Gastroesophageal sphincter (tissue), 3 donors: ENCODE results near the gene CSRP2.

ENCODE experiments used
- POLR2A ChIP-seq, 2 donors: fragments of 450-650 bp; IDR thresholded peaks; one replicate each; pipeline ENCODE4 v1.6.1; 2017; ENCODE audit warnings: antibody characterized with exemption in 2 of 2, mild to moderate bottlenecking in 2 of 2, moderate library complexity in 1 of 2
- TF ChIP-seq, protein P1 (sequence below), 4 experiments: fragments of 200-600 bp in 2 of 4; fragments of 450-650 bp in 2 of 4; sonication (generic) in 1 of 4; IDR thresholded peaks; one replicate each; pipeline ENCODE4 v1.5.1; 2017 to 2019; ENCODE audit warnings: antibody characterized with exemption in 4 of 4, mild to moderate bottlenecking in 2 of 4, moderate library complexity in 2 of 4

DNA sequence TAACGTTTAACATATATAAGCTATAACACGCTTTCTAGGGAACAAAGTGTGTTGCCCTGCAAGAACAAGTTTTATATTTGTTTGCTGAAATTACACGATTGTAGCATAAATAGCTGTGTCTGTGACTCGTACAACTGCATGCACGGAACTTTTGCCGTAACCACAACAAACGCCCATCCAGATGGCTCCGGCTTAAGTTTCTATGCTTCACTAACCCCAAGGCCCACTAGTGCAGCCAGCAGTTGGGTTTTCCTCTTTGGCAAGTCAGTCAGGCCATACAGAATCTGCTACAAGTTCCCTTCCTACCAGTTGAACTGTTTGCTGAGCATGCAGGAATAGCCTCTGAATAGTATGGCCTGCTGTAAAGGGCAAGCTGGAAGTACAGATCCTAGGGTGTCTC lies 12.1 kb downstream of the CSRP2 start:
- TF ChIP-seq, protein P1, sequence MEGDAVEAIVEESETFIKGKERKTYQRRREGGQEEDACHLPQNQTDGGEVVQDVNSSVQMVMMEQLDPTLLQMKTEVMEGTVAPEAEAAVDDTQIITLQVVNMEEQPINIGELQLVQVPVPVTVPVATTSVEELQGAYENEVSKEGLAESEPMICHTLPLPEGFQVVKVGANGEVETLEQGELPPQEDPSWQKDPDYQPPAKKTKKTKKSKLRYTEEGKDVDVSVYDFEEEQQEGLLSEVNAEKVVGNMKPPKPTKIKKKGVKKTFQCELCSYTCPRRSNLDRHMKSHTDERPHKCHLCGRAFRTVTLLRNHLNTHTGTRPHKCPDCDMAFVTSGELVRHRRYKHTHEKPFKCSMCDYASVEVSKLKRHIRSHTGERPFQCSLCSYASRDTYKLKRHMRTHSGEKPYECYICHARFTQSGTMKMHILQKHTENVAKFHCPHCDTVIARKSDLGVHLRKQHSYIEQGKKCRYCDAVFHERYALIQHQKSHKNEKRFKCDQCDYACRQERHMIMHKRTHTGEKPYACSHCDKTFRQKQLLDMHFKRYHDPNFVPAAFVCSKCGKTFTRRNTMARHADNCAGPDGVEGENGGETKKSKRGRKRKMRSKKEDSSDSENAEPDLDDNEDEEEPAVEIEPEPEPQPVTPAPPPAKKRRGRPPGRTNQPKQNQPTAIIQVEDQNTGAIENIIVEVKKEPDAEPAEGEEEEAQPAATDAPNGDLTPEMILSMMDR (IDR thresholded peaks at IDR 0.05): no peak
- no peak for TF ChIP-seq POLR2A (IDR thresholded peaks at IDR 0.05)
